ENCODE data around the gene CAMTA1.

CAMTA1 gene

DNA sequence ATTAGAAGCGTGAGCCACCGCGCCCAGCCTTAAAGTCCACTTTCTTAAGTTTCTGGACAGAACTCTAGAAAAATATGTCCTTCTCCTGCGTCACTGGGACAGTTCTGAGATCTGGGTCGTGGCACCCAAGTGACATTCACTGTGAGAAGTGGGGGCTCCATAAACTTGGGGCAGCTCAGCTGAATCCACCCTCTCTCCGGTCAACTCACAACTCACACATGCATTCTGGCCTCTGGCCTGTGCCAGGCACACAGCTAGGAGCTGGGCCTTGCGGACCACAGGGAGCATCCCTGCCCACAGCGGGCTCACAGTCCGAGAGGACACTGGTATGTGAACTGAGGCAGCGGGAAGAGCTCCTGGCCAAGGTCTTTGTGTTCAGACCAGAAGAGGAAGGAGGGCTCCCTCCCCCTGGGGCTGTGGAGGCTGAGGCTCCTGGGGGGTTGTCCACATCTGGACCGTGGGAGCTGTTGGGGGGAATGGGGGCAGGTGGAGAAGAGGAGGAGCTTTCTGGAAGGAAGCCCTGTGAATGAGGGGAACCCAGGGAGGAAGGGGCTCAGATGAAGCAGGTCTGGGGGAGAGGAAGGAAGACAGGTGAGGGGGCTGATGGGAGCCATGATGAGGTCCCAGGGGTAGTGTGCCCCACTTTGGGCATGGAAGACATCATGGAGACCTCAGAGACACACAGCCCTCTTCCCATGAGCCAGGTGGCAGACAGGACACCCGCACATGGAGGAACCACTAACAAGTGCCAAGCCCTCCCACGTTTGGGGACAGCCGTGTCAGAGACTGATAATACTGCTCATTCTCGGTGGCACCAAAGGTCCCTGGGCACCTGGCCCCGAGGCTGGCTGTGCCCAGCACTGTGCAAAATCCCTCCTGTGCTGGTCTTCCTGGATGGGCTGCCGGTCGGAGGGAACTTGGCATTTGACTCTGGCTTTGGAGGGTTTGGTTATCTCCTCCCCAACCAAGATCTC is 794.9 kb downstream of the CAMTA1 start:
- TF ChIP-seq FOXM1 (IDR thresholded peaks at IDR 0.05; ENCODE audit: borderline replicate concordance), result no peak
- no peak for TF ChIP-seq ZNF384 (IDR thresholded peaks at IDR 0.05)
- TF ChIP-seq FOXA1 (IDR thresholded peaks at IDR 0.05), result no peak
- TF ChIP-seq NFRKB (IDR thresholded peaks at IDR 0.05), result no peak
- POLR2A ChIA-PET, result no interaction called here
- CTCF ChIA-PET, result no interaction called here
- DNase-seq (ENCODE audit: extremely low spot score), result no peak

DNA sequence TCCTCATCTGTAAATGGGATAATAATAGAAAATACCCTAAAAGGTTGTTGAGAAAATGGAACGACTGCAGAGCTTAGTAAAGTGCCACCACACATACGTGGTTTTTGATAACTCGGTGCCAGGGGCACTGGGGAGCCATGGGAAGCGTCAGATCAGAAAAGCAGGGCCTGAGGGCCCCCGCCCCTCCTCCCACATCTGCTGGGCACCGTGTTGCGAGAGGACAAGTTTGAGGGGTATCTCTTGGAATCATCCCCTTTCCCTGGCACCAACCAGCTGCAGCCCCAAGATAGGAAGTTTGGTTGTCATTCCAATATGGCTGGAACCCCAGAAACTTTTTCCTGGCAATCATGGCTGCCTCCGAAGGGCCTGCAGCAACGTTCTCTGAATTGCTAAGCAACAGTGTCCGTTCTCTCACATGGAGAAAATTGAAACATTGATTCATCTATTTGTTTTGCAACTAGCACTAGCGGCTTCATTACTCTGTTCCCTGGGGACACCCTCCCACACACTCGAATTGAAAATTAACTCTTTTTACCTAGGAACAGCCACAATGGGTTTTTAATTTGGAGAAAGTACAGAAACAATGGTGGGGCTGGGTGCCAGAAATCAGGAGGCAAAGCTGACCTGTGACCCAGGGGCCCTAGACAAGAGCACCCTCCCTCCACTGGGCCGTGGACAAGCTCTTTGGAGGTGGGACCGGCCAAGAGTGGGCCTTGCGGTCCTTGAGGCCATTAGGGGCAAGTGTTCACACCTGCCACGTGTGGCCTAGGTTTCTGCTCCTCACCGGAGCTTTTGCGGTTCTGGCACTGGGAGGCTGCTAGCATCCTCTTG is 795.9 kb downstream of the CAMTA1 start:
- ChIA-PET POLR2A (no interaction called here), CTCF (interaction anchor here (0.6 to 0.8 kb wide), 2 partner anchors 14 to 66 kb away, joined by 3 read pairs; no protein-coding TSS in a partner anchor)
- TF ChIP-seq SP1 (IDR thresholded peaks at IDR 0.05), result no peak
- no peak for TF ChIP-seq BHLHE40 (IDR thresholded peaks at IDR 0.05; ENCODE audit: borderline replicate concordance)
- no peak for TF ChIP-seq TARDBP (IDR thresholded peaks at IDR 0.05)
- no peak for DNase-seq (ENCODE audit: extremely low spot score)

DNA sequence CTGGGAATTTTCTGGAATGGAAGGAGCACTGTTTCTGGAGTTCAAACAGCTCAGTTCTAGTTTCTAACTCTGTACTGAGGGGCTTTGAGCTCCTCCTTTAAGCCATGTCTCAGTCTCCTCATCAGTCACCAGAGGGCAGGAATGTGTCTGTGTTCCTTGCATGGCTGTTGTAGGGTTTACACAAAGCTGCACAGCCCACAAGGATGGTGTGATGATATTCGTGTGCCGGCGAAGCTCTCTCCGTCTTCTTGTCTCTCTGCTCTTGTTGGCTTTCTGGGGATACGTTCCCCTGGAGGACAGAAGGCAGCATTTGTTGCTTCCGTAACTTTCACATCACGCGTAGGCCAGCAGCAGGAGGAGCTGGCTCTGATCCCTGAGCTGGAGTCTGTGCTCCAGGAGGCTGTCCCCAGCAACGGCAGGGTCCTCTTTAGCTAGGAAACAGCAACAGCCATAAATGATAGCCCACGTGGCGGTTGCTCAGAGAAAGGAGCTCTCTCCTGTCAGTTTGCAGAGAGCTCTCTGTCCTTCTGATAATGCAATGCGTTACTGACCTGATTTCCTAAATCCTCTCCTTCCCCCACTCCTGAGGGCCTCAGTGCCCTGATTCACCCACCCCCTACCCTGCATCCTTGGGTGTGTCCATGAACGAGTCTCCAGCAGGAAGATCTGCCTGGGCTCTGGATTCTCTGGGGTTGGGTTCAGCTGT is 796.7 kb downstream of the CAMTA1 start:
- DNase-seq (ENCODE audit: extremely low spot score), result no peak
- CTCF ChIA-PET, result interaction anchor here (0.6 to 0.8 kb wide), 2 partner anchors 13 to 65 kb away, joined by 3 read pairs; no protein-coding TSS in a partner anchor
- POLR2A ChIA-PET, result no interaction called here
- no peak for TF ChIP-seq HDGF (IDR thresholded peaks at IDR 0.05; ENCODE audit: borderline replicate concordance)
- TF ChIP-seq SUZ12 (IDR thresholded peaks at IDR 0.05), result no peak
- no peak for TF ChIP-seq LEF1 (IDR thresholded peaks at IDR 0.05; ENCODE audit: borderline replicate concordance)
- no peak for TF ChIP-seq ZNF384 (IDR thresholded peaks at IDR 0.05)
- no peak for TF ChIP-seq FOXA1 (IDR thresholded peaks at IDR 0.05)
- no peak for TF ChIP-seq CTBP1 (IDR thresholded peaks at IDR 0.05; ENCODE audit: borderline replicate concordance)
- no peak for TF ChIP-seq SP1 (IDR thresholded peaks at IDR 0.05)
- no peak for TF ChIP-seq TARDBP (IDR thresholded peaks at IDR 0.05)
- no peak for TF ChIP-seq NFRKB (IDR thresholded peaks at IDR 0.05)
- no peak for TF ChIP-seq ELF4 (IDR thresholded peaks at IDR 0.05)
- no peak for TF ChIP-seq L3MBTL2 (conservative IDR thresholded peaks at IDR 0.05)
- no peak for TF ChIP-seq FOXK2 (IDR thresholded peaks at IDR 0.05)
- no peak for TF ChIP-seq ARNT (IDR thresholded peaks at IDR 0.05)
- TF ChIP-seq, protein P1, sequence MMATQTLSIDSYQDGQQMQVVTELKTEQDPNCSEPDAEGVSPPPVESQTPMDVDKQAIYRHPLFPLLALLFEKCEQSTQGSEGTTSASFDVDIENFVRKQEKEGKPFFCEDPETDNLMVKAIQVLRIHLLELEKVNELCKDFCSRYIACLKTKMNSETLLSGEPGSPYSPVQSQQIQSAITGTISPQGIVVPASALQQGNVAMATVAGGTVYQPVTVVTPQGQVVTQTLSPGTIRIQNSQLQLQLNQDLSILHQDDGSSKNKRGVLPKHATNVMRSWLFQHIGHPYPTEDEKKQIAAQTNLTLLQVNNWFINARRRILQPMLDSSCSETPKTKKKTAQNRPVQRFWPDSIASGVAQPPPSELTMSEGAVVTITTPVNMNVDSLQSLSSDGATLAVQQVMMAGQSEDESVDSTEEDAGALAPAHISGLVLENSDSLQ (IDR thresholded peaks at IDR 0.05), result no peak
- no peak for TF ChIP-seq FOXM1 (IDR thresholded peaks at IDR 0.05; ENCODE audit: borderline replicate concordance)
- TF ChIP-seq BHLHE40 (IDR thresholded peaks at IDR 0.05; ENCODE audit: borderline replicate concordance), result no peak

DNA sequence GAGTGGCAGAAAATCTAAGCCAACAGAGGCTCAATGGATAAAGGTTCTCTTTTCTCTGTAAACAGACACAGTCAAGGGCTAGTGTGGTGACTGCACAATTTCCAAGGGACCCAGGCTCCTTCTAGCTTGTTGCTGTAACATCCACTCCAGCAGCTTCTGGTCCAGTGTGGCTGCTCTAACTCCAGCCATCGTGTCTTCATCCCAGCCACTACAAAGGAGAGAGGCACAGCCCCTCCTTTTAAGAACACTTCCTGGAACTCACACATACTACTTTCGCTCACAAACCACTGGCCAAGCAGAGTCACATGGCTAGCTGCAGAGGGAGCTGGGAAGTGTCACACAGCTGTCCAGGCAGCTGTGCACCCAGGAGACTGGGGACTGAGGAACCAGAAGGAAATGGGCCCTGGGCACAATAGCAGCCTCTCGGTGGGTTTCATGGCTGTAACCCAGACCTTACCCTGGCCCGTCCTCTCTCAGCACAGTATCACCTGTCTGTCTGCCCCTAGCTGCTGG is 797.3 kb downstream of the CAMTA1 start:
- POLR2A ChIA-PET, result no interaction called here
- no peak for DNase-seq (ENCODE audit: extremely low spot score)
- CTCF ChIA-PET, result interaction anchor here (1.0 kb wide), 1 partner anchor 10 kb away, joined by 4 read pairs; no protein-coding TSS in a partner anchor
- TF ChIP-seq, protein P1 (IDR thresholded peaks at IDR 0.05), result no peak
- TF ChIP-seq SUZ12 (IDR thresholded peaks at IDR 0.05) (no peak), ZNF384 (IDR thresholded peaks at IDR 0.05) (no peak)

DNA sequence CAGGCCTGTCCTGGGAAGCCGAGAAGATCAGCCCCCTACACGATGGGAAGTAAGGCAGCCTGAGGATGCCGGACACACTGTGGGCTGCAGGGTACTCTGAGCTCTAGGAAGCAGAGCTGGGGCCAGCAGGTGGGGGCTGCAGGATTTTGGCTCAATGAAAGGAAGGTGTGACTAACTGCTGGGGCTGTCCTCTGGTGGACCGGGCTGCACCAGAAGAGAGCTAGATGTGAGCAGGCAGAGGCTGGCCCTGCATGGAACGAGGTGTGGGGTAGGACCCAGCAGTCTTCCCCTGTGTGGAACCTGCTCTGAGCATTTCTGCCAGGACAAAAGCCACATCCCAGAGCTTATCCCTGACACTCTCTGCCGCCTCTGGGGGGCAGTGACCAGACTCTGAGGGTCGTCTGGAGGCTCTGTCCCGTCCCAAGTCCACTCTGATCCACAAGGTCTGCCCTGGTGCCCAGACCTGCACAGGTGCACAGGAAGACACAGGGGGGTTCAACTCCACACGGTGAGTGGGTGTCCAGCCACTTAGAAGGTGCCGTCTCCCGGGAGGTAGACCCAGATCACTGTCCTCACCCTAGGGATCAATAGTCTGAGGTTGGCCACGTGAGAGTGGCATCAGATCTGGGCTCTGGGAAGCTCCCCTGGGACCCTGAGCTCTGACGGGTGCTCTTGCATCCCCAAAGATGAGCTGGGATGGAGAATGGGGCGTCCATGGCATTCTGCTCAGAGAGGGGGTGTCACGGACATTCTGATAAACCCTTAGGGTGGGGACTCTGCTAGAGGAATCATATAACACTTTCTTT is 798.2 kb downstream of the CAMTA1 start:
- ChIA-PET CTCF (interaction anchor here (1.0 kb wide), 1 partner anchor 11 kb away, joined by 4 read pairs; no protein-coding TSS in a partner anchor), POLR2A (no interaction called here)
- no peak for TF ChIP-seq LEF1 (IDR thresholded peaks at IDR 0.05; ENCODE audit: borderline replicate concordance)
- no peak for TF ChIP-seq L3MBTL2 (conservative IDR thresholded peaks at IDR 0.05)
- no peak for TF ChIP-seq SUZ12 (IDR thresholded peaks at IDR 0.05)
- no peak for TF ChIP-seq HDGF (IDR thresholded peaks at IDR 0.05; ENCODE audit: borderline replicate concordance)
- TF ChIP-seq ELF4 (IDR thresholded peaks at IDR 0.05), result no peak
- TF ChIP-seq ZNF384 (IDR thresholded peaks at IDR 0.05), result no peak
- DNase-seq (ENCODE audit: extremely low spot score), result no peak

DNA sequence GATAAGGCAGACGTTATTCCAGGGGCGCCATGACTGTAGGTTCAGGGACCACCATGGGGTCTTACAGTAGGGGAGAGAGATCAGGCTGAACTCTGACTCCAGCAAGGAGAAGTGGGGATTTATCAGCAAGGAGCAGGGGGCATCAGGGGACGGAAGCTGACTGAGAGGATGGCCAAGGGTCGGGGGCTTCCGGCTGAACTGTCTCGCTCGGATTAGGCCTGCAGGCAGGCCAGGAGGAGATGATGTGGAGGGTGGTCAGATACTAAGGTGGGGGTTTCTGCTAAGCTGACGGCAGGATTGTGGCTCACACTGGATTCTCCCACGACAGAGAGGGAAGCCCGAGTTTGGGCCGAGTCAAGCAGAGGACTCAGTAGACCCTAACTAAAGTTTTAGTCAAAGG is 798.9 kb downstream of the CAMTA1 start:
- CTCF ChIA-PET, result no interaction called here
- no peak for DNase-seq (ENCODE audit: extremely low spot score)
- no peak for TF ChIP-seq SUZ12 (IDR thresholded peaks at IDR 0.05)
- no peak for TF ChIP-seq ELF4 (IDR thresholded peaks at IDR 0.05)
- TF ChIP-seq ZNF384 (IDR thresholded peaks at IDR 0.05), result no peak
- no peak for TF ChIP-seq ARNT (IDR thresholded peaks at IDR 0.05)
- TF ChIP-seq NFRKB (IDR thresholded peaks at IDR 0.05), result no peak
- TF ChIP-seq FOXA1 (IDR thresholded peaks at IDR 0.05), result no peak
- TF ChIP-seq HDGF (IDR thresholded peaks at IDR 0.05; ENCODE audit: borderline replicate concordance), result no peak
- TF ChIP-seq CTBP1 (IDR thresholded peaks at IDR 0.05; ENCODE audit: borderline replicate concordance), result no peak
- TF ChIP-seq, protein P1 (IDR thresholded peaks at IDR 0.05), result no peak
- no peak for TF ChIP-seq FOXM1 (IDR thresholded peaks at IDR 0.05; ENCODE audit: borderline replicate concordance)
- no peak for TF ChIP-seq BHLHE40 (IDR thresholded peaks at IDR 0.05; ENCODE audit: borderline replicate concordance)
- no peak for TF ChIP-seq L3MBTL2 (conservative IDR thresholded peaks at IDR 0.05)
- TF ChIP-seq LEF1 (IDR thresholded peaks at IDR 0.05; ENCODE audit: borderline replicate concordance), result no peak
- no peak for TF ChIP-seq FOXK2 (IDR thresholded peaks at IDR 0.05)
- TF ChIP-seq TARDBP (IDR thresholded peaks at IDR 0.05), result no peak
- TF ChIP-seq SP1 (IDR thresholded peaks at IDR 0.05), result no peak
- POLR2A ChIA-PET, result no interaction called here
